ENCODE data around the gene KCNT2. TPM values are rescaled to one million over a fixed set of nuclear protein-coding genes. Genes with fewer than 3 reads are reported as not detected.

KCNT2 gene
- total RNA-seq, 2 experiments from 2014 or later = not detected

DNA sequence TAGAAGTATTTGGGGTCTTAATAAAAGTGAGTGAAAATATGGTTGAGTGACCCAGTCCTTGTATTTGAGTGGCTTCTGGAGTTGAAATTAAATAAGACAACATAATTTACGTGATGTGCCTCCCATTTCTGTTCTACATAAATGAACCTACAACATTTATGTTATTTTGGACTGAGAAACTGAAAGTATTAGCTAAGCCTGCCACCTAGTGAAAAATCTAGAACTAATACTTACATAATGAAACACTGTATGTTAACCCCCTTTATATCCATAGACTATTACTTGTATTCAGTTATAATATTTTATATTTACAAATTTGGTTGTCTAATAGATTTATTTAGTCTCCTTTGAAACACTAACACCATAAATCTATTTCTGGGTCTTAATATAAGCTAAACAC is 298.9 kb downstream of the KCNT2 start:
- ChIA-PET POLR2A (no interaction called here), CTCF (no interaction called here)
- Mint-ChIP-seq H3K27ac (no peak overlapping the region), H3K4me3 (no peak overlapping the region), H3K4me1 (ENCODE audit: low read depth) (no peaks in the 10 kb centered on the region), H3K36me3 (ENCODE audit: low read depth) (no peaks in the 10 kb centered on the region), H3K9me3 (no peaks in the 10 kb centered on the region), H3K27me3 (no peaks in the 10 kb centered on the region)
- TF ChIP-seq, protein P1, sequence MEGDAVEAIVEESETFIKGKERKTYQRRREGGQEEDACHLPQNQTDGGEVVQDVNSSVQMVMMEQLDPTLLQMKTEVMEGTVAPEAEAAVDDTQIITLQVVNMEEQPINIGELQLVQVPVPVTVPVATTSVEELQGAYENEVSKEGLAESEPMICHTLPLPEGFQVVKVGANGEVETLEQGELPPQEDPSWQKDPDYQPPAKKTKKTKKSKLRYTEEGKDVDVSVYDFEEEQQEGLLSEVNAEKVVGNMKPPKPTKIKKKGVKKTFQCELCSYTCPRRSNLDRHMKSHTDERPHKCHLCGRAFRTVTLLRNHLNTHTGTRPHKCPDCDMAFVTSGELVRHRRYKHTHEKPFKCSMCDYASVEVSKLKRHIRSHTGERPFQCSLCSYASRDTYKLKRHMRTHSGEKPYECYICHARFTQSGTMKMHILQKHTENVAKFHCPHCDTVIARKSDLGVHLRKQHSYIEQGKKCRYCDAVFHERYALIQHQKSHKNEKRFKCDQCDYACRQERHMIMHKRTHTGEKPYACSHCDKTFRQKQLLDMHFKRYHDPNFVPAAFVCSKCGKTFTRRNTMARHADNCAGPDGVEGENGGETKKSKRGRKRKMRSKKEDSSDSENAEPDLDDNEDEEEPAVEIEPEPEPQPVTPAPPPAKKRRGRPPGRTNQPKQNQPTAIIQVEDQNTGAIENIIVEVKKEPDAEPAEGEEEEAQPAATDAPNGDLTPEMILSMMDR (IDR thresholded peaks at IDR 0.05) = no peak
- ATAC-seq = no peak
- DNase-seq = no peak
- intact Hi-C loops (cut with micrococcal nuclease) = no loop called here

DNA sequence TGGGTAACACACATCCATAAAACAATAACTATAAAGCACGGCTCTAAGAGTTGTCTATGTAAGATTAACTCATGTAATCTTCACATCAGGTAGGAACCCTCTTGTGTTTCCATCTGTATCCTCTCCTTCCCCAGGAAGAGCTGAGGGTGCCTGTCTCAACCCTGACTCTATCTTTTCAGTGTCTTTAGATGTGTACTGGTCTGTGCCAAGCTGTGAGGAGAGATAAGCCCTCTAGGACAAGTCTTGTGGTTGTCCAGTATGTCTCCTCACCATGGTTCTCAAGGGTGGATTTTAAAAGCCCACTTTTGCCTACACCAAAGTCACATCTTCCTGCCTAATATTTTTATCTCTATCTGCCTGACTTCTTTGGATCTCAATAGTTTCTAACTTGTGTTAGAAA is 300.1 kb downstream of the KCNT2 start:
- H3K4me3 Mint-ChIP-seq = no peak overlapping the region
- H3K27ac Mint-ChIP-seq = no peak overlapping the region
- CTCF ChIA-PET = no interaction called here
- DNase-seq (no peak), ATAC-seq (no peak)
- POLR2A ChIA-PET = no interaction called here
- no peaks in the 10 kb centered on the region for H3K36me3 Mint-ChIP-seq (ENCODE audit: low read depth)
- no peaks in the 10 kb centered on the region for H3K27me3 Mint-ChIP-seq
- intact Hi-C loops (cut with micrococcal nuclease) = no loop called here
- H3K9me3 Mint-ChIP-seq = no peaks in the 10 kb centered on the region
- TF ChIP-seq, protein P1 (IDR thresholded peaks at IDR 0.05) = no peak
- no peaks in the 10 kb centered on the region for H3K4me1 Mint-ChIP-seq (ENCODE audit: low read depth)

DNA sequence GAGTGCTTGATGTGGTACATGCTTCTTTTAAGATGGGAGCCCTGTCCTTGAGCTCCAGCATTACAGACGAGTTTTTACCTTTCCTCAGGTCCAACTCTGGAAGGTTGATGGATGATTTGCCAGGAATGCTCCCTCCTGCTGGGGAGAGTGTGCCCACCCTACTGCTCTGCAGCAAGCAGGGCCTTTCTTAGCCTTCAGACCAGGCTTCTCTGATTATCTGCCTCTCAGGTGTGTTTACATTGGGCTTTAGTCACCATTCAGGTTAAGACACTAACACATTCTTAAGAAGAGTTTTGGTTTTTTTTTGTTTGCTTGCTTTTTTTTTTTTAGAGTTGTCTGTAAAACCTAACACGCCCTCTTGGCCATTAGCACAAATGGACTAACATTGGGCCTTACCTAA is 301.8 kb downstream of the KCNT2 start:
- ChIA-PET CTCF (no interaction called here), POLR2A (no interaction called here)
- intact Hi-C loops (cut with micrococcal nuclease) = no loop called here
- Mint-ChIP-seq H3K27me3 (no peaks in the 10 kb centered on the region), H3K4me1 (ENCODE audit: low read depth) (no peaks in the 10 kb centered on the region), H3K9me3 (no peaks in the 10 kb centered on the region), H3K4me3 (no peak overlapping the region), H3K36me3 (ENCODE audit: low read depth) (no peaks in the 10 kb centered on the region), H3K27ac (no peak overlapping the region)
- no peak for ATAC-seq
- DNase-seq = no peak
- TF ChIP-seq, protein P1 (IDR thresholded peaks at IDR 0.05) = no peak

DNA sequence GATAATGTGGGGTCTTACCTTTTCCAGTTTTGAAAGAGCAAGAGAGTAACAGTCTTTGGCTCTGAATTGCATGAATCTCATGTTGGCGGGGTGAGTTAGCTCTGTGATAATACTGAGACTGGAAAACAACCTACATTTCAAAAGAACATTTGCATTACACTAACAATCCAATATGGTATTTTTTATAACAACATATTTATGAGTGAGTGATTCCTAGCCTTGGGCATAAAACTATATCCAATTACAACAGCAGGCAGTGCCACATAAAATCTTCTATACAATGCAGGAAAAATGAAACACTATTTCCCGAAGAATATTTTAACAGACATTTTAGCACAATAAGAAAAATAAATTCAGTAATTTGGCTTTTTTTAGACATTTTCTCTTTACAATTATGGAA is 303.0 kb downstream of the KCNT2 start:
- Mint-ChIP-seq H3K27me3 (no peaks in the 10 kb centered on the region), H3K36me3 (ENCODE audit: low read depth) (no peaks in the 10 kb centered on the region), H3K4me1 (ENCODE audit: low read depth) (no peaks in the 10 kb centered on the region), H3K9me3 (no peaks in the 10 kb centered on the region), H3K27ac (no peak overlapping the region), H3K4me3 (no peak overlapping the region)
- DNase-seq (no peak), ATAC-seq (no peak)
- TF ChIP-seq, protein P1 (IDR thresholded peaks at IDR 0.05) = no peak
- CTCF ChIA-PET = no interaction called here
- POLR2A ChIA-PET = no interaction called here
- intact Hi-C loops (cut with micrococcal nuclease) = no loop called here

DNA sequence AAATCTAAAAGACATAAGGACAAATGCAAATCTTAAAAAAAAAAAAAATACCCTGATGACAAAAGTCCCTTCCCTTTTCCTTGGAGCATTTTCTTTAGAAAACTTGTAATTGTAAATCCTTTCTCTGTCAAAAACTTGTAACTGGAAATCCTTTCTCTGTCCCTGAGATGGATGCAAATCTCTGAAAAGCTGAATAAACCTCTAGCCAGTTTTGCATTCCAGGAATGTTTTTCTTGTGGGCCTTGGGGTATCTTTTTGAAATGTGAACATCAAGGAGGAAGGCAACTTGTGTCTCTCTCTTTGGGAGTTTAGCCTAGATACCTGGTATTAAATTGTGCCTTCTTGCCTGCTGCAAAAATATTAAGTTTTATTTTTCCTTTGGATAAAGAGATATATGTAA is 305.3 kb downstream of the KCNT2 start:
- ChIA-PET CTCF (no interaction called here), POLR2A (no interaction called here)
- TF ChIP-seq, protein P1 (IDR thresholded peaks at IDR 0.05) = no peak
- Mint-ChIP-seq H3K4me1 (ENCODE audit: low read depth) (no peaks in the 10 kb centered on the region), H3K27ac (no peak overlapping the region), H3K36me3 (ENCODE audit: low read depth) (no peaks in the 10 kb centered on the region), H3K27me3 (no peaks in the 10 kb centered on the region), H3K4me3 (no peak overlapping the region), H3K9me3 (no peaks in the 10 kb centered on the region)
- intact Hi-C loops (cut with micrococcal nuclease) = no loop called here
- ATAC-seq = no peak
- DNase-seq = no peak
